Measurements from ENCODE around the gene FBN2. TPM values are rescaled to one million over a fixed set of nuclear protein-coding genes. Genes with fewer than 3 reads are reported as not detected.

Gene FBN2
- polyA plus RNA-seq, 1 donor from 2014 or later, result 1.6 TPM

GRCh38 chr5:128498844-128499455 lies 39.1 kb downstream of the FBN2 start:
- no peaks in the 10 kb centered on the region for H3K36me3 ChIP-seq (ENCODE audit: insufficient read depth, low read length)
- H3K4me3 ChIP-seq (ENCODE audit: low read length), result no peak overlapping the region
- H4K20me1 ChIP-seq (ENCODE audit: insufficient read depth), result no peaks in the 10 kb centered on the region
- no peak overlapping the region for H3K4me2 ChIP-seq (ENCODE audit: low read length)
- no peak overlapping the region for H3K9ac ChIP-seq (ENCODE audit: low read length)
- no peaks in the 10 kb centered on the region for H3F3A ChIP-seq (ENCODE audit: insufficient read depth, low read length, poor library complexity, severe bottlenecking)
- no peak overlapping the region for H3K27ac ChIP-seq (ENCODE audit: low read length)
- H3K9me3 ChIP-seq (ENCODE audit: low read length), result no peaks in the 10 kb centered on the region
- no peaks in the 10 kb centered on the region for H3K27me3 ChIP-seq (ENCODE audit: insufficient read depth, low read depth, low read length)
- no peaks in the 10 kb centered on the region for H3K79me2 ChIP-seq (replicated peaks; ENCODE audit: insufficient read depth, low read length)
- H3K9me2 ChIP-seq (ENCODE audit: insufficient read depth, low read length), result no peaks in the 10 kb centered on the region
- no peak overlapping the region for H2AFZ ChIP-seq (ENCODE audit: low read depth, low read length)
- TF ChIP-seq, protein P1, sequence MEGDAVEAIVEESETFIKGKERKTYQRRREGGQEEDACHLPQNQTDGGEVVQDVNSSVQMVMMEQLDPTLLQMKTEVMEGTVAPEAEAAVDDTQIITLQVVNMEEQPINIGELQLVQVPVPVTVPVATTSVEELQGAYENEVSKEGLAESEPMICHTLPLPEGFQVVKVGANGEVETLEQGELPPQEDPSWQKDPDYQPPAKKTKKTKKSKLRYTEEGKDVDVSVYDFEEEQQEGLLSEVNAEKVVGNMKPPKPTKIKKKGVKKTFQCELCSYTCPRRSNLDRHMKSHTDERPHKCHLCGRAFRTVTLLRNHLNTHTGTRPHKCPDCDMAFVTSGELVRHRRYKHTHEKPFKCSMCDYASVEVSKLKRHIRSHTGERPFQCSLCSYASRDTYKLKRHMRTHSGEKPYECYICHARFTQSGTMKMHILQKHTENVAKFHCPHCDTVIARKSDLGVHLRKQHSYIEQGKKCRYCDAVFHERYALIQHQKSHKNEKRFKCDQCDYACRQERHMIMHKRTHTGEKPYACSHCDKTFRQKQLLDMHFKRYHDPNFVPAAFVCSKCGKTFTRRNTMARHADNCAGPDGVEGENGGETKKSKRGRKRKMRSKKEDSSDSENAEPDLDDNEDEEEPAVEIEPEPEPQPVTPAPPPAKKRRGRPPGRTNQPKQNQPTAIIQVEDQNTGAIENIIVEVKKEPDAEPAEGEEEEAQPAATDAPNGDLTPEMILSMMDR (IDR thresholded peaks at IDR 0.05; ENCODE audit: poor library complexity, severe bottlenecking), result peak; percentile 62
- TF ChIP-seq TAF1 (IDR thresholded peaks at IDR 0.05; ENCODE audit: low read depth) (no peak), SMC3 (conservative IDR thresholded peaks at IDR 0.05; ENCODE audit: poor library complexity) (peak; percentile 76), RAD21 (conservative IDR thresholded peaks at IDR 0.05) (peak; percentile 72), EZH2 (IDR thresholded peaks at IDR 0.05; ENCODE audit: borderline replicate concordance, insufficient read depth, low read length, poor library complexity, severe bottlenecking) (no peak), POLR2AphosphoS5 (IDR thresholded peaks at IDR 0.05) (no peak)
- TF ChIP-seq, protein P2, sequence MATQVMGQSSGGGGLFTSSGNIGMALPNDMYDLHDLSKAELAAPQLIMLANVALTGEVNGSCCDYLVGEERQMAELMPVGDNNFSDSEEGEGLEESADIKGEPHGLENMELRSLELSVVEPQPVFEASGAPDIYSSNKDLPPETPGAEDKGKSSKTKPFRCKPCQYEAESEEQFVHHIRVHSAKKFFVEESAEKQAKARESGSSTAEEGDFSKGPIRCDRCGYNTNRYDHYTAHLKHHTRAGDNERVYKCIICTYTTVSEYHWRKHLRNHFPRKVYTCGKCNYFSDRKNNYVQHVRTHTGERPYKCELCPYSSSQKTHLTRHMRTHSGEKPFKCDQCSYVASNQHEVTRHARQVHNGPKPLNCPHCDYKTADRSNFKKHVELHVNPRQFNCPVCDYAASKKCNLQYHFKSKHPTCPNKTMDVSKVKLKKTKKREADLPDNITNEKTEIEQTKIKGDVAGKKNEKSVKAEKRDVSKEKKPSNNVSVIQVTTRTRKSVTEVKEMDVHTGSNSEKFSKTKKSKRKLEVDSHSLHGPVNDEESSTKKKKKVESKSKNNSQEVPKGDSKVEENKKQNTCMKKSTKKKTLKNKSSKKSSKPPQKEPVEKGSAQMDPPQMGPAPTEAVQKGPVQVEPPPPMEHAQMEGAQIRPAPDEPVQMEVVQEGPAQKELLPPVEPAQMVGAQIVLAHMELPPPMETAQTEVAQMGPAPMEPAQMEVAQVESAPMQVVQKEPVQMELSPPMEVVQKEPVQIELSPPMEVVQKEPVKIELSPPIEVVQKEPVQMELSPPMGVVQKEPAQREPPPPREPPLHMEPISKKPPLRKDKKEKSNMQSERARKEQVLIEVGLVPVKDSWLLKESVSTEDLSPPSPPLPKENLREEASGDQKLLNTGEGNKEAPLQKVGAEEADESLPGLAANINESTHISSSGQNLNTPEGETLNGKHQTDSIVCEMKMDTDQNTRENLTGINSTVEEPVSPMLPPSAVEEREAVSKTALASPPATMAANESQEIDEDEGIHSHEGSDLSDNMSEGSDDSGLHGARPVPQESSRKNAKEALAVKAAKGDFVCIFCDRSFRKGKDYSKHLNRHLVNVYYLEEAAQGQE (IDR thresholded peaks at IDR 0.05; ENCODE audit: borderline replicate concordance), result no peak

DNA sequence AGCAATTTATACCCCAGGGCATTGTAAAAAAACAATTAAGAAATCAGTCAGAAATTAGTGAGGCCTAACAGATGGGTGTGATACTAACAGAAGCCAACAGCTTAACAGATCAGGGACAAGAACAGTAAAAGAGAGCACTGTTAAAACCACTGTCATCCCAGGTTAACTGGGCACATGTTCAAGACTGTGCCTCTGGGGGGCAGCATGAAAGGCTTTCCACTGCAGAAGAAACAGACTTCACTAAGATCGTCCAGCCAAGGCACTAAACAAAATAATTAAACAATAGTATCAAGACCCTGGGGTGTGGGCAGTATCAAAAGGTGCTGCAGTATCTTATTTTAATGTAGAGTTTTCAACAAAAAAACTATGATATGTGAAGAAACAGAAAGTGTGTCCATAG lies 43.5 kb downstream of the FBN2 start:
- H3K79me2 ChIP-seq (replicated peaks; ENCODE audit: insufficient read depth, low read length), result no peaks in the 10 kb centered on the region
- H2AFZ ChIP-seq (ENCODE audit: low read depth, low read length), result no peak overlapping the region
- no peaks in the 10 kb centered on the region for H3K9me3 ChIP-seq (ENCODE audit: low read length)
- H3K36me3 ChIP-seq (ENCODE audit: insufficient read depth, low read length), result no peaks in the 10 kb centered on the region
- H3K4me2 ChIP-seq (ENCODE audit: low read length), result no peak overlapping the region
- no peaks in the 10 kb centered on the region for H4K20me1 ChIP-seq (ENCODE audit: insufficient read depth)
- H3K27me3 ChIP-seq (ENCODE audit: insufficient read depth, low read depth, low read length), result no peaks in the 10 kb centered on the region
- peak overlapping the region; percentile 40 for H3K4me3 ChIP-seq (ENCODE audit: low read length)
- H3K27ac ChIP-seq (ENCODE audit: low read length), result peak overlapping the region; percentile 89
- no peaks in the 10 kb centered on the region for H3K9me2 ChIP-seq (ENCODE audit: insufficient read depth, low read length)
- no peaks in the 10 kb centered on the region for H3F3A ChIP-seq (ENCODE audit: insufficient read depth, low read length, poor library complexity, severe bottlenecking)
- H3K9ac ChIP-seq (ENCODE audit: low read length), result peak overlapping the region; percentile 51
- TF ChIP-seq, protein P1 (IDR thresholded peaks at IDR 0.05; ENCODE audit: poor library complexity, severe bottlenecking), result no peak
- TF ChIP-seq SMC3 (conservative IDR thresholded peaks at IDR 0.05; ENCODE audit: poor library complexity), result no peak
- TF ChIP-seq MXI1 (conservative IDR thresholded peaks at IDR 0.05; ENCODE audit: poor library complexity, severe bottlenecking), result no peak
- TF ChIP-seq, protein P2 (IDR thresholded peaks at IDR 0.05; ENCODE audit: borderline replicate concordance), result no peak
- TF ChIP-seq TAF1 (IDR thresholded peaks at IDR 0.05; ENCODE audit: low read depth), result no peak
- no peak for TF ChIP-seq POLR2AphosphoS5 (IDR thresholded peaks at IDR 0.05)
- no peak for TF ChIP-seq EP300 (conservative IDR thresholded peaks at IDR 0.05; ENCODE audit: poor library complexity, severe bottlenecking)
- no peak for TF ChIP-seq RAD21 (conservative IDR thresholded peaks at IDR 0.05)
- TF ChIP-seq EZH2 (IDR thresholded peaks at IDR 0.05; ENCODE audit: borderline replicate concordance, insufficient read depth, low read length, poor library complexity, severe bottlenecking), result no peak
